ENCODE results near the gene ARL9. TPM values are rescaled to one million over a fixed set of nuclear protein-coding genes. Genes with fewer than 3 reads are reported as not detected.
A peak's percentile ranks its signal among the peaks of the same experiment; 100 is the strongest.

The ARL9 gene
- total RNA-seq, 1 donor from 2014 or later = not detected

- peak; percentile 89 for DNase-seq
- H3K27me3 ChIP-seq (ENCODE audit: low read depth) = no peaks in the 10 kb centered on the region
- peak; percentile 100 for TF ChIP-seq CTCF (IDR thresholded peaks at IDR 0.05)
- intact Hi-C loops (cut with DNase I) = no loop called here
- H3K4me3 ChIP-seq = peak overlapping the region; percentile 51
- peaks cover 8% of the 10 kb centered on the region for H3K4me1 ChIP-seq
- no peak overlapping the region for H3K27ac ChIP-seq
- peak; percentile 100 for ATAC-seq
- no peaks in the 10 kb centered on the region for H3K9me3 ChIP-seq
- H3K36me3 ChIP-seq = no peaks in the 10 kb centered on the region
Measured at GRCh38 chr4:56544573-56545131, 39.1 kb downstream of the ARL9 start.

GRCh38 chr4:56550642-56551041, 45.1 kb downstream of the ARL9 start:
- intact Hi-C loops (cut with DNase I) = no loop called here
- Histone ChIP-seq H3K27ac (no peak overlapping the region), H3K9me3 (no peaks in the 10 kb centered on the region), H3K4me1 (no peaks in the 10 kb centered on the region), H3K4me3 (no peak overlapping the region), H3K36me3 (no peaks in the 10 kb centered on the region), H3K27me3 (ENCODE audit: low read depth) (no peaks in the 10 kb centered on the region)
- no peak for DNase-seq
- TF ChIP-seq CTCF (IDR thresholded peaks at IDR 0.05) = no peak
- ATAC-seq = no peak

GRCh38 chr4:56551516-56551915, 45.9 kb downstream of the ARL9 start:
- Histone ChIP-seq H3K27me3 (ENCODE audit: low read depth) (no peaks in the 10 kb centered on the region), H3K36me3 (no peaks in the 10 kb centered on the region), H3K9me3 (no peaks in the 10 kb centered on the region), H3K27ac (no peak overlapping the region), H3K4me3 (no peak overlapping the region), H3K4me1 (no peaks in the 10 kb centered on the region)
- DNase-seq = no peak
- intact Hi-C loops (cut with DNase I) = no loop called here
- no peak for ATAC-seq
- no peak for TF ChIP-seq CTCF (IDR thresholded peaks at IDR 0.05)

- no peak for TF ChIP-seq CTCF (IDR thresholded peaks at IDR 0.05)
- Histone ChIP-seq H3K27me3 (ENCODE audit: low read depth) (no peaks in the 10 kb centered on the region), H3K4me3 (no peak overlapping the region), H3K36me3 (no peaks in the 10 kb centered on the region), H3K4me1 (no peaks in the 10 kb centered on the region), H3K27ac (no peak overlapping the region), H3K9me3 (no peaks in the 10 kb centered on the region)
- intact Hi-C loops (cut with DNase I) = no loop called here
- ATAC-seq (no peak), DNase-seq (no peak)
Measured at GRCh38 chr4:56552273-56552672, 46.7 kb downstream of the ARL9 start.

- no peaks in the 10 kb centered on the region for H3K9me3 ChIP-seq
- no peaks in the 10 kb centered on the region for H3K4me1 ChIP-seq
- TF ChIP-seq CTCF (IDR thresholded peaks at IDR 0.05) = no peak
- H3K36me3 ChIP-seq = no peaks in the 10 kb centered on the region
- no peak for ATAC-seq
- H3K4me3 ChIP-seq = no peak overlapping the region
- intact Hi-C loops (cut with DNase I) = no loop called here
- H3K27me3 ChIP-seq (ENCODE audit: low read depth) = no peaks in the 10 kb centered on the region
- DNase-seq = no peak
- H3K27ac ChIP-seq = no peak overlapping the region
Measured at GRCh38 chr4:56570041-56570440, 64.5 kb downstream of the ARL9 start.

Other genes starting within 250 kb of the ARL9 start
- 10.8 TPM for gene AASDH, start 118.3 kb upstream of the ARL9 start, total RNA-seq
- 4.7 TPM for gene PPAT, start 70.2 kb upstream of the ARL9 start, total RNA-seq
- 21.0 TPM for gene PAICS, start 69.5 kb upstream of the ARL9 start, total RNA-seq
- 77.7 TPM for gene SRP72, start 38.2 kb upstream of the ARL9 start, total RNA-seq
- gene HOPX, start 175.5 kb downstream of the ARL9 start, total RNA-seq = 341 TPM

Data from lower lobe of right lung (tissue), 2 donors.